Endodermal cell (in vitro differentiated cells): Measurements from ENCODE around the gene IRF4. TPM values are rescaled to one million over a fixed set of nuclear protein-coding genes. Genes with fewer than 3 reads are reported as not detected.

Source experiments
- DNase-seq: peaks from one replicate; pipeline ENCODE4 v3.0.0-alpha.2; 2017
- H3K27ac ChIP-seq: 2 replicates; pipeline ENCODE4 v1.5.1; 2013; ENCODE audit warnings: mild to moderate bottlenecking, low read depth, low read length, moderate library complexity
- H3K27me3 ChIP-seq: 2 replicates; pipeline ENCODE4 v1.6.1; 2013; ENCODE audit warnings: mild to moderate bottlenecking, low read length, moderate library complexity; ENCODE audit not compliant: insufficient read depth, control insufficient read depth, poor library complexity, severe bottlenecking
- H3K36me3 ChIP-seq: 2 replicates; pipeline ENCODE4 v1.7.0; 2013; ENCODE audit warnings: mild to moderate bottlenecking, low read length, moderate library complexity; ENCODE audit not compliant: control insufficient read depth, insufficient read depth
- H3K4me1 ChIP-seq: one replicate; pipeline ENCODE4 v1.7.0; 2013; ENCODE audit warnings: low read length; ENCODE audit not compliant: control insufficient read depth, insufficient read depth
- H3K4me3 ChIP-seq: 2 replicates; pipeline ENCODE4 v1.5.1; 2013; ENCODE audit warnings: mild to moderate bottlenecking, low read length, moderate library complexity
- H3K9ac ChIP-seq: 2 replicates; pipeline ENCODE4 v1.6.1; 2013; ENCODE audit warnings: mild to moderate bottlenecking, low read length, moderate library complexity; ENCODE audit not compliant: poor library complexity, severe bottlenecking; ENCODE audit errors: extremely low read depth
- H3K9me3 ChIP-seq: 2 replicates; pipeline ENCODE4 v1.6.1; 2013; ENCODE audit warnings: mild to moderate bottlenecking, low read length, moderate library complexity; ENCODE audit not compliant: control insufficient read depth
- H3K27ac Mint-ChIP-seq: 2 replicates; pipeline ENCODE4 v1.8.0; 2020; ENCODE audit warnings: mixed read lengths
- H3K27me3 Mint-ChIP-seq: 2 replicates; pipeline ENCODE4 v1.8.0; 2021; ENCODE audit warnings: mild to moderate bottlenecking, mixed read lengths; ENCODE audit not compliant: insufficient read depth
- H3K36me3 Mint-ChIP-seq: 2 replicates; pipeline ENCODE4 v1.8.0; 2020; ENCODE audit warnings: low read depth, mixed read lengths
- H3K4me1 Mint-ChIP-seq: 2 replicates; pipeline ENCODE4 v1.8.0; 2020; ENCODE audit warnings: mixed read lengths
- H3K4me3 Mint-ChIP-seq: 2 replicates; pipeline ENCODE4 v1.8.0; 2020; ENCODE audit warnings: mild to moderate bottlenecking, moderate library complexity, mixed read lengths
- H3K9me3 Mint-ChIP-seq: 2 replicates; pipeline ENCODE4 v1.8.0; 2020; ENCODE audit warnings: mild to moderate bottlenecking, mixed read lengths
- CTCF ChIP-seq: fragments of 200-600 bp; sonication (generic); conservative IDR thresholded peaks from 2 replicates; pipeline ENCODE4 v1.5.0; 2021; ENCODE audit warnings: antibody characterized with exemption, mild to moderate bottlenecking
- WGBS, 2 experiments: methylation state at CpG; one replicate each; pipeline versions ENCODE4 v1.1.5 to v1.1.7; 2013; ENCODE audit warnings: missing lambda C conversion rate in 2 of 2, mixed read lengths in 1 of 2; ENCODE audit not compliant: insufficient coverage in 1 of 2, insufficient read length in 1 of 2; 5-methylcytosine and 5-hydroxymethylcytosine counted together
- total RNA-seq, 2 donors: library from RNA; stranded (reverse); fragmentation: NEBNext Ultra II Directional in 1 of 2; extraction: Animal tissue kit (Norgen Biotek cat#: 25700) in 1 of 2; gene quantifications; 2 replicates in 1 of 2; 3 replicates in 1 of 2; pipeline ENCODE4 v1.2.1, GENCODE V29; 2021

IRF4 gene
- total RNA-seq, 2 donors from 2014 or later: not detected

GRCh38 chr6:357261-357790 lies 34.2 kb upstream of the IRF4 start:
- WGBS, 2 experiments: 87 to 89% methylated on average over 9 to 12 of the region's 12 CpGs
- Histone ChIP-seq H3K27me3 (no peaks in the 10 kb centered on the region), H3K4me1 (no peaks in the 10 kb centered on the region), H3K27ac (no peak overlapping the region), H3K4me3 (no peak overlapping the region), H3K36me3 (no peaks in the 10 kb centered on the region), H3K9ac (no peak overlapping the region), H3K9me3 (peaks cover 7% of the 10 kb centered on the region)
- Mint-ChIP-seq H3K9me3 (peaks cover 94% of the 10 kb centered on the region), H3K27ac (no peak overlapping the region), H3K4me1 (peaks cover 5% of the 10 kb centered on the region), H3K36me3 (no peaks in the 10 kb centered on the region), H3K27me3 (no peaks in the 10 kb centered on the region), H3K4me3 (no peak overlapping the region)
- no peak for DNase-seq
- TF ChIP-seq CTCF: no peak

- H3K36me3 Mint-ChIP-seq: no peaks in the 10 kb centered on the region
- peaks cover 2% of the 10 kb centered on the region for H3K4me1 Mint-ChIP-seq
- Histone ChIP-seq H3K9ac (no peak overlapping the region), H3K9me3 (peaks cover 13% of the 10 kb centered on the region), H3K27me3 (no peaks in the 10 kb centered on the region), H3K4me3 (no peak overlapping the region), H3K36me3 (no peaks in the 10 kb centered on the region), H3K4me1 (no peaks in the 10 kb centered on the region), H3K27ac (no peak overlapping the region)
- DNase-seq: no peak
- H3K9me3 Mint-ChIP-seq: peaks cover 95% of the 10 kb centered on the region
- H3K27ac Mint-ChIP-seq: no peak overlapping the region
- no peaks in the 10 kb centered on the region for H3K27me3 Mint-ChIP-seq
- 85 to 89% methylated on average over 11 to 13 of the region's 13 CpGs for WGBS, 2 experiments
- no peak for TF ChIP-seq CTCF
- H3K4me3 Mint-ChIP-seq: no peak overlapping the region
Measured at GRCh38 chr6:357791-358341, 33.7 kb upstream of the IRF4 start.

DNA sequence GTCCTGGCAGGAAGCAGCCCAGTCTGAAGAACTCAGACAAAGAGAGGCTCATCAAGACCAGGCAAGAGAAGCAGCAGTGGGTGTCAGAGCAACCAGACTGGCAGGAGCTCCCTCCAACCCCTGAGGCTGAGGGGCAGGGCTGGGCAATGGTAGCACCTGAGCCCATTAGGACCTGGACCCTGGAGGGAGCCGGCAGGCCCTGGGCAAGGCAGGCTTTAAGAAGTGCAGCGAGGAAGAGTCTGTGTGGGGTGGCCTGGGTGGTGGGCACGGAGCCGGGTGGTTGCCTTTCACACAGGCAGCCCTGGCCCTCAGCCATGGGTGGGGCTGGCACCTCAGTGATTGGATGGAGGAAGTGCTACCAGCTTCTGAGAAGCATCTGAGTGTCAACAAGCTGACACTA lies 33.1 kb upstream of the IRF4 start:
- H3K9ac ChIP-seq: no peak overlapping the region
- no peaks in the 10 kb centered on the region for H3K36me3 ChIP-seq
- 92 to 100% methylated on average over 1 to 4 of the region's 4 CpGs for WGBS, 2 experiments
- TF ChIP-seq CTCF: no peak
- Mint-ChIP-seq H3K27ac (no peak overlapping the region), H3K4me1 (no peaks in the 10 kb centered on the region), H3K4me3 (no peak overlapping the region), H3K9me3 (peaks cover 95% of the 10 kb centered on the region), H3K36me3 (no peaks in the 10 kb centered on the region), H3K27me3 (no peaks in the 10 kb centered on the region)
- peaks cover 17% of the 10 kb centered on the region for H3K9me3 ChIP-seq
- H3K4me1 ChIP-seq: no peaks in the 10 kb centered on the region
- DNase-seq: no peak
- H3K27ac ChIP-seq: no peak overlapping the region
- H3K27me3 ChIP-seq: no peaks in the 10 kb centered on the region
- H3K4me3 ChIP-seq: no peak overlapping the region
